ENCODE data around the gene NCAPD3.

NCAPD3 gene

DNA sequence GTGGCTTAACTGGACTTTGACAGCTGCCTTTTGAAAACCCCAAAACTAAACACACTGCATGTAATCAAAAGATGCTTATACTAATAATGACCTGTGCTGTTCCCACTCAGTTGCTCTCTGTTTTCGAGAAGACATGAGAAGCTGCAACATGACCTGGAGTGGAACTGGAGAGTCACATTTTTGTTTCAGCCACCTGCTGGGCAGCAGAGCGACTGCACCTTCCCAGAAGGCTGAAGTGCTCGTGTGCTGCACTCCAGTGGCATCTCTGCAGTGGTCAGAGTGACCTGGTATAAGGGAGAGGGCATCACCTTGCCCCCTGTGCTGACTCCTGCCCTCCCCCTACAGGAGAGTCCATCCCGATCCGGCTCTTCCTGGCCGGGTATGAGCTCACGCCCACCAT is 20.8 kb upstream of the NCAPD3 start:
- FAIRE-seq, result peak; percentile 81
- no peak for TF ChIP-seq POLR2AphosphoS5 (IDR thresholded peaks at IDR 0.05; ENCODE audit: low read depth, low read length)
- no peak for TF ChIP-seq POU2F2 (IDR thresholded peaks at IDR 0.05; ENCODE audit: low read depth, low read length)
- no peak for TF ChIP-seq PAX5 (IDR thresholded peaks at IDR 0.05; ENCODE audit: insufficient read depth, low read length, severe bottlenecking)
- TF ChIP-seq POLR2A (IDR thresholded peaks at IDR 0.05; ENCODE audit: low read depth, low read length), result no peak
- TF ChIP-seq TAF1 (IDR thresholded peaks at IDR 0.05; ENCODE audit: low read depth, low read length), result no peak
- no peak for TF ChIP-seq SPI1 (IDR thresholded peaks at IDR 0.05; ENCODE audit: low read depth, low read length)
- DNase-seq (ENCODE audit: insufficient read length, low spot score), result peak; percentile 51

DNA sequence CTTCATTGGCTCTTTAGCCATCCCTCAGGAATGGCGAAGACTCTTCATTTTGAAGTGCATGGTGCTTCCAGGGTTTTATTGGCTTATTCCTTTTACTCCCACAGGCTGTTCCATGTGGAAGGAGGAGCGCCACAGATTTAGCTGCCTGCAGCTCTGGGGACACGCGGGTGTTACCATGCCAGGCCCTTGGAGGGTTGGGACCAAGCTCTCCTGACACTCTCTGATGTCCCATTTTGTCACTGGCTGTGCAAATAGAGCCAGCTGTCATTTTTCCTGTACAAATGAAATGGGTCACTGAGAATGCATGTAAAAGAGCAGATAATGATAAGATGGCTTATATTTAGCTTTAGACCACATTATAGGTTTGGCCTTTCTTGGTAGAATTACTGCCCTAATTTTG is 20.1 kb upstream of the NCAPD3 start:
- DNase-seq (ENCODE audit: insufficient read length, low spot score) (no peak), FAIRE-seq (no peak)
- TF ChIP-seq SPI1 (IDR thresholded peaks at IDR 0.05; ENCODE audit: low read depth, low read length), result no peak
- no peak for TF ChIP-seq POLR2AphosphoS5 (IDR thresholded peaks at IDR 0.05; ENCODE audit: low read depth, low read length)
- TF ChIP-seq PAX5 (IDR thresholded peaks at IDR 0.05; ENCODE audit: insufficient read depth, low read length, severe bottlenecking), result no peak
- no peak for TF ChIP-seq TAF1 (IDR thresholded peaks at IDR 0.05; ENCODE audit: low read depth, low read length)
- TF ChIP-seq POU2F2 (IDR thresholded peaks at IDR 0.05; ENCODE audit: low read depth, low read length), result no peak
- no peak for TF ChIP-seq POLR2A (IDR thresholded peaks at IDR 0.05; ENCODE audit: low read depth, low read length)

DNA sequence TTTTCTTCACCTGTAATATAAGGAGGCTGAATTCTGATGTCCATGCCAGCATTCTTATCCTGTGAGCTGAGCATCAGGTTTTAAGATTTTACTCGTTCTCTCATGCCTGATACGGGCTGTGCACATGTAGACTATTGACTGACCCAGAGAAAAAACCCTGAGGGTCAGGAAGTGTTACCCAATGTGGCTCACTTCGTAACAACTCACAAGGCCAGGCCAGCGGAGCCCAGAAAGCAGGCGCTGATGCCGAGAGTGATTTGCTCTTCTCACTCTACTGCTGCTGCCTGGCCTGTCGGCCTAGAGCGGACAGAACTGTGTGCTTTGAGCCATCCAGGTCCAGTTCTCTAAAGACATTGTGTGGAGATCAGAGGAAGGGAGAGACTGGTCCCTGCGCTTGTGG is 18.6 kb upstream of the NCAPD3 start:
- FAIRE-seq (no peak), DNase-seq (ENCODE audit: insufficient read length, low spot score) (no peak)

DNA sequence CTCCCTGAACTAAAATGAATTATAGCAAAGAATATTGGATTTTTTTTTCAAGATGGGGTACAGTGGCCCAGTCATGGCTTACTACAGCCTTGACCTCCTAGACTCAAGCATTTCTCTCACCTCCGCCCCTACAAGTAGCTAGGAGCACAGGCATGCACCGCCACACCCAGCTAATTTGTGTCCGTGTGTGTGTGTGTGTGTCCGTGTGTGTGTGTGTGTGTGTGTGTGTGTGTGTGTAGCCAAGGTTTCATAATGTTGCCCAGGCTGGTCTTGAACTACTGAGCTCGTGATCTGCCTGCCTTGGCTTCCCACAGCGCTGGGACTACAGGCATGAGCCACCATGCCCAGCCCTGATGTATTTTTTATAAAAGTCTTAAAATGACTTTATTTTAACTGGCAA is 16.8 kb upstream of the NCAPD3 start:
- no peak for DNase-seq (ENCODE audit: insufficient read length, low spot score)
- no peak for TF ChIP-seq PAX5 (IDR thresholded peaks at IDR 0.05; ENCODE audit: insufficient read depth, low read length, severe bottlenecking)
- TF ChIP-seq TAF1 (IDR thresholded peaks at IDR 0.05; ENCODE audit: low read depth, low read length), result no peak
- TF ChIP-seq SPI1 (IDR thresholded peaks at IDR 0.05; ENCODE audit: low read depth, low read length), result no peak
- TF ChIP-seq POLR2AphosphoS5 (IDR thresholded peaks at IDR 0.05; ENCODE audit: low read depth, low read length), result no peak
- no peak for TF ChIP-seq POLR2A (IDR thresholded peaks at IDR 0.05; ENCODE audit: low read depth, low read length)
- TF ChIP-seq POU2F2 (IDR thresholded peaks at IDR 0.05; ENCODE audit: low read depth, low read length), result no peak
- no peak for FAIRE-seq

More for the DNA sequence above, 18.6 kb upstream of the NCAPD3 start:
- no peak for TF ChIP-seq POU2F2 (IDR thresholded peaks at IDR 0.05; ENCODE audit: low read depth, low read length)
- no peak for TF ChIP-seq POLR2A (IDR thresholded peaks at IDR 0.05; ENCODE audit: low read depth, low read length)
- TF ChIP-seq SPI1 (IDR thresholded peaks at IDR 0.05; ENCODE audit: low read depth, low read length), result no peak
- TF ChIP-seq POLR2AphosphoS5 (IDR thresholded peaks at IDR 0.05; ENCODE audit: low read depth, low read length), result no peak
- TF ChIP-seq PAX5 (IDR thresholded peaks at IDR 0.05; ENCODE audit: insufficient read depth, low read length, severe bottlenecking), result no peak
- no peak for TF ChIP-seq TAF1 (IDR thresholded peaks at IDR 0.05; ENCODE audit: low read depth, low read length)

DNA sequence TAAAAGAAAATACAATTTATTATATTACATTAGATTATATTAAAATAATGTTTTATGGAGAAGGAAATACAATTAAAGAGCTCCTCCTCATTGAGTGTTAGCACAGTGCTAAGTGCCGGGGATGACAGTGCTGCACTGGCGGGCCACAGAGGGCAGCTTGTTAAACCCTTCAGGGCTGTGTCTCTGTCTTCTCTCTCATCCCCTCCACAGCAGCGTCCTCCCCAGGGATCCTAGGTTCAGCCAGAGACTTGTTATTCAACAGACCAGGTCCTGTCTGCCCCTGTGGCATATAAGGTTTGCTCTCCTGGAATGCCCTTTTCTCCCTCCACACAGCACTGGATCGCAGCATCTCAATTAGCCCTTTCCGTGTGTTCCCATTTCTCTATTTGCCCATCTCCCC is 15.2 kb upstream of the NCAPD3 start:
- no peak for FAIRE-seq
- no peak for TF ChIP-seq POU2F2 (IDR thresholded peaks at IDR 0.05; ENCODE audit: low read depth, low read length)
- no peak for TF ChIP-seq POLR2AphosphoS5 (IDR thresholded peaks at IDR 0.05; ENCODE audit: low read depth, low read length)
- TF ChIP-seq TAF1 (IDR thresholded peaks at IDR 0.05; ENCODE audit: low read depth, low read length), result no peak
- TF ChIP-seq POLR2A (IDR thresholded peaks at IDR 0.05; ENCODE audit: low read depth, low read length), result no peak
- DNase-seq (ENCODE audit: insufficient read length, low spot score), result no peak

DNA sequence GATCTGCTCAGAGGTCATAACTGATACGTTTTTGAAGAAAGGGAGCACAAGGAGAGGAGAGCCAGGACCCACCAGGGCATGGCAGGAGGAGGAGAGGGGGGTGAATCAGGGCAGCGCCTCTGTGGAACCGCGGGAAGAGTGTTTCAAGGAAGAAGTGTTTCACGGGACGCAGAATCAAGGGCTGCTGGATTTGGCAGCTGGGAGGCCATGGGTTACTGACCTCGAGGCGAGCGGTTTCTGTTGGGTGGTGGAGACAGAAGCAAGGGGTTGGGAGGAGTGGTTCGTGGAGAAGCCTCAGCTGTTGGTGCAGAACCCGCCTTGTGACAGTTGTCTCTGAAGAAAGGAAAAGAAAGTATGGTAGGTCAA is 13.8 kb upstream of the NCAPD3 start:
- DNase-seq (ENCODE audit: insufficient read length, low spot score) (no peak), FAIRE-seq (no peak)
- TF ChIP-seq POLR2AphosphoS5 (IDR thresholded peaks at IDR 0.05; ENCODE audit: low read depth, low read length), result no peak
- TF ChIP-seq SPI1 (IDR thresholded peaks at IDR 0.05; ENCODE audit: low read depth, low read length), result no peak
- TF ChIP-seq POLR2A (IDR thresholded peaks at IDR 0.05; ENCODE audit: low read depth, low read length), result no peak
- no peak for TF ChIP-seq POU2F2 (IDR thresholded peaks at IDR 0.05; ENCODE audit: low read depth, low read length)
- TF ChIP-seq PAX5 (IDR thresholded peaks at IDR 0.05; ENCODE audit: insufficient read depth, low read length, severe bottlenecking), result no peak
- no peak for TF ChIP-seq TAF1 (IDR thresholded peaks at IDR 0.05; ENCODE audit: low read depth, low read length)

DNA sequence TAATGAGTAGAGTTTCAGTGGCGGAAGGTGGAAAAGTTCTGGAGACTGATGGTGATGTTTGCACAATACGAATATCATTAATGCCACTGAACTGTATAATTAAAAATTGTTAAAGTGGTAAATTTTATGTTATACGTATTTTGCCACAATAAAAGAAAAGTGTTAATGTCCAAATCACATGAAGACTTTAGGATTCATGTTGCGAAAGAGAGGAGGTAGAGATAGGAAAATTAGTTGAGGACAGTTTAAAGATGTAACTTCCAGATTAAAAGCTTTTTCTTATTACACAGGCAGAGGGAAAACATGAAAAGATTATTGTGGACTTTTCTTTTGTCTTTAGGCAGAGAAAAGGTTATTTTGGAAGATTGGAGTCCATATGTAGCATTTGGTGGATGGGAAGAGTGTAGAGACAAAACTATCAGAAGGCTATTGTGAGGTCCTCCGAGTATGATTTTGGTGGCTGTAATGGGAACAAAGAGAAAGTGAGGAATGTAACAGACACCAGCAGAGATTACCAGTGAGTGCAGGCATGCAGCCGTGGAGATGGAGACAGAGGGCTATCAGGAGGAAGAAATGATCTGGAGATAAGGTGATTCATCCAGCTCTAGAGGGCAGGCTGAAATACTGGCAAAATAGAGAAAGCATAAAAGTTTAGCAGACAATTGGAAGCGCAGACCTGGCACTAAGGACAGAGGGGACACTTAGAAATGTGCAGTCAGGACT is 13.2 kb upstream of the NCAPD3 start:
- no peak for TF ChIP-seq POLR2A (IDR thresholded peaks at IDR 0.05; ENCODE audit: low read depth, low read length)
- TF ChIP-seq PAX5 (IDR thresholded peaks at IDR 0.05; ENCODE audit: insufficient read depth, low read length, severe bottlenecking), result no peak
- no peak for TF ChIP-seq POLR2AphosphoS5 (IDR thresholded peaks at IDR 0.05; ENCODE audit: low read depth, low read length)
- no peak for TF ChIP-seq TAF1 (IDR thresholded peaks at IDR 0.05; ENCODE audit: low read depth, low read length)
- TF ChIP-seq POU2F2 (IDR thresholded peaks at IDR 0.05; ENCODE audit: low read depth, low read length), result no peak
- no peak for TF ChIP-seq SPI1 (IDR thresholded peaks at IDR 0.05; ENCODE audit: low read depth, low read length)
- FAIRE-seq, result no peak
- DNase-seq (ENCODE audit: insufficient read length, low spot score), result no peak

DNA sequence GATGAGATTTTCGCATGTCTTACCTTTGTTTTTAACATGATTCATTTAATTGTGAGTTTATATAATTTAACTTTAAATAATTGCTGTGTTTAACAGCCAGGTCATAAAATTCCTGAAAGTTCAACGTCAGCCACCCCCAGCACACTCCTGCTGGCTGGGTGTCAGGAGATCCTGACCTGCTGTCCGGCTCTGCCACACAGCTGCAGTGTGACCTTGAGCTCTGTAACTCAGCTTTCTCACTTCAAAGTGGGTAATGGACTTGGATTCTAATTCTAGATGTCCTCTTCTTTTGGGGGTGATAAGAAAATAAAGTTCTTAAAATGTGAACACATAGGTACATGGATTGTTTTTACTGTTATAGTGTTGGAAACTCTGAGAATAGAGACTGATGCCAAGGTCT is 11.6 kb upstream of the NCAPD3 start:
- FAIRE-seq (no peak), DNase-seq (ENCODE audit: insufficient read length, low spot score) (no peak)
- TF ChIP-seq POLR2AphosphoS5 (IDR thresholded peaks at IDR 0.05; ENCODE audit: low read depth, low read length) (no peak), TAF1 (IDR thresholded peaks at IDR 0.05; ENCODE audit: low read depth, low read length) (no peak), POLR2A (IDR thresholded peaks at IDR 0.05; ENCODE audit: low read depth, low read length) (no peak), POU2F2 (IDR thresholded peaks at IDR 0.05; ENCODE audit: low read depth, low read length) (no peak), SPI1 (IDR thresholded peaks at IDR 0.05; ENCODE audit: low read depth, low read length) (no peak), PAX5 (IDR thresholded peaks at IDR 0.05; ENCODE audit: insufficient read depth, low read length, severe bottlenecking) (no peak)

DNA sequence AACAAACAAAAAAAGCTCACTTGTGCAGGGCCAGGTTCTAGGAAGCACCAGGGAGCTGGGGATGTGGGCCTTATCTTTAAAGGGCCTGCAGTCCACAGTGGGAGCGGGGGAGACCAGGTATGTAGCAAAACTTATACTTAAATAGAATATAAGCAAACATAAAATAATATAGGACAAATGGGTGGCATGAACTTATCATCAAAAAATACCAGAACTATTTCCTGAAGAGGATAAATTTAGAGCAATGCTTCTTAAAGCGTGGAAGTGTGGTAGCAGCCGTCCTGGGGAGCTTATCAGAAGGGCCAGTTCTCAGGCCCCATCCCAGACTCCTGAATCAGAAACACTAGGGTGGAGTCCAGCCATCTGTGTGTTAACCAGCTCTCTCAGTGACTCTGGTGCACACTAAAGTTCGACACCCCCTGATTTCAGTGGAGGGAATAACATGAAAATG is 10.0 kb upstream of the NCAPD3 start:
- TF ChIP-seq POU2F2 (IDR thresholded peaks at IDR 0.05; ENCODE audit: low read depth, low read length) (no peak), POLR2AphosphoS5 (IDR thresholded peaks at IDR 0.05; ENCODE audit: low read depth, low read length) (no peak), SPI1 (IDR thresholded peaks at IDR 0.05; ENCODE audit: low read depth, low read length) (no peak), POLR2A (IDR thresholded peaks at IDR 0.05; ENCODE audit: low read depth, low read length) (no peak), TAF1 (IDR thresholded peaks at IDR 0.05; ENCODE audit: low read depth, low read length) (no peak), PAX5 (IDR thresholded peaks at IDR 0.05; ENCODE audit: insufficient read depth, low read length, severe bottlenecking) (no peak)
- DNase-seq (ENCODE audit: insufficient read length, low spot score) (no peak), FAIRE-seq (no peak)
